VCaP (cell line): Measurements from ENCODE around the gene MYO9A.

Source experiments
- H3K27ac ChIP-seq: fragments of 450-650 bp; 2 replicates; pipeline ENCODE4 v1.5.1; 2017
- CTCF ChIP-seq: fragments of 450-650 bp; conservative IDR thresholded peaks from 2 replicates; pipeline ENCODE4 v1.5.1; 2017; ENCODE audit warnings: mild to moderate bottlenecking, moderate library complexity

Gene MYO9A

GRCh38 chr15:71921191-71921590 is 196.8 kb downstream of the MYO9A start:
- TF ChIP-seq CTCF: no peak

GRCh38 chr15:71920573-71920972 is 197.4 kb downstream of the MYO9A start:
- no peak for TF ChIP-seq CTCF
- no peak overlapping the region for H3K27ac ChIP-seq

More at GRCh38 chr15:71921191-71921590, 196.8 kb downstream of the MYO9A start:
- H3K27ac ChIP-seq: no peak overlapping the region

- no peak overlapping the region for H3K27ac ChIP-seq
- TF ChIP-seq CTCF: no peak
These were observed 201.1 kb downstream of the MYO9A start for GRCh38 chr15:71916834-71917233.

GRCh38 chr15:71914092-71914491 is 203.9 kb downstream of the MYO9A start:
- H3K27ac ChIP-seq: no peak overlapping the region
- TF ChIP-seq CTCF: no peak

GRCh38 chr15:71899674-71900073 is 218.3 kb downstream of the MYO9A start:
- H3K27ac ChIP-seq: no peak overlapping the region
- no peak for TF ChIP-seq CTCF

GRCh38 chr15:71893691-71894090 is 224.3 kb downstream of the MYO9A start:
- no peak for TF ChIP-seq CTCF
- no peak overlapping the region for H3K27ac ChIP-seq

- no peak overlapping the region for H3K27ac ChIP-seq
- TF ChIP-seq CTCF: no peak
These were observed 225.6 kb downstream of the MYO9A start for GRCh38 chr15:71892335-71892734.

GRCh38 chr15:71891026-71891425 is 226.9 kb downstream of the MYO9A start:
- H3K27ac ChIP-seq: no peak overlapping the region
- no peak for TF ChIP-seq CTCF
